ENCODE results near the gene PFKFB2.
A peak's percentile ranks its signal among the peaks of the same experiment; 100 is the strongest.

PFKFB2 gene

GRCh38 chr1:207052911-207053769, at the start of gene PFKFB2:
PFKFB2 (plus strand) TSS chr1:207053275; CDS start chr1:207054718, 1,443 bp downstream.
- no peaks in the 10 kb centered on the region for H3K9me3 ChIP-seq (ENCODE audit: severe bottlenecking)
- H3K36me3 ChIP-seq (ENCODE audit: low read depth), result peaks cover 23% of the 10 kb centered on the region
- ATAC-seq (ENCODE audit: low read depth) (peak; percentile 87), DNase-seq (ENCODE audit: low spot score) (peak; percentile 100)
- H3K27ac ChIP-seq (ENCODE audit: poor library complexity, severe bottlenecking), result peak within 1 kb of the TSS; percentile 81
- H3K27me3 ChIP-seq (ENCODE audit: insufficient read depth, poor library complexity, severe bottlenecking), result no peaks in the 10 kb centered on the region
- peaks cover 17% of the 10 kb centered on the region for H3K4me1 ChIP-seq (ENCODE audit: insufficient read depth, poor library complexity, severe bottlenecking)
- H3K4me3 ChIP-seq (ENCODE audit: severe bottlenecking), result peak within 1 kb of the TSS; percentile 65
- peak; percentile 17 for TF ChIP-seq CTCF (IDR thresholded peaks at IDR 0.05; ENCODE audit: poor library complexity, severe bottlenecking)

- H3K27me3 ChIP-seq (ENCODE audit: insufficient read depth, poor library complexity, severe bottlenecking), result no peaks in the 10 kb centered on the region
- H3K27ac ChIP-seq (ENCODE audit: poor library complexity, severe bottlenecking), result peak overlapping the region; percentile 96
- H3K9me3 ChIP-seq (ENCODE audit: severe bottlenecking), result peaks cover 11% of the 10 kb centered on the region
- peak; percentile 35; the same call in 2 of the 3 replicates for ATAC-seq (ENCODE audit: low read depth)
- no peaks in the 10 kb centered on the region for H3K36me3 ChIP-seq (ENCODE audit: low read depth)
- TF ChIP-seq CTCF (IDR thresholded peaks at IDR 0.05; ENCODE audit: poor library complexity, severe bottlenecking), result peak; percentile 76
- peaks cover 50% of the 10 kb centered on the region for H3K4me1 ChIP-seq (ENCODE audit: insufficient read depth, poor library complexity, severe bottlenecking)
- H3K4me3 ChIP-seq (ENCODE audit: severe bottlenecking), result no peak overlapping the region
- DNase-seq (ENCODE audit: low spot score), result no peak
Measured at GRCh38 chr1:207004931-207005830, 47.9 kb upstream of the PFKFB2 start.

GRCh38 chr1:207006083-207006482, 47.0 kb upstream of the PFKFB2 start:
- no peak for TF ChIP-seq CTCF (IDR thresholded peaks at IDR 0.05; ENCODE audit: poor library complexity, severe bottlenecking)
- H3K9me3 ChIP-seq (ENCODE audit: severe bottlenecking), result peaks cover 11% of the 10 kb centered on the region
- DNase-seq (ENCODE audit: low spot score) (no peak), ATAC-seq (ENCODE audit: low read depth) (no peak)
- H3K4me3 ChIP-seq (ENCODE audit: severe bottlenecking), result no peak overlapping the region
- H3K27me3 ChIP-seq (ENCODE audit: insufficient read depth, poor library complexity, severe bottlenecking), result no peaks in the 10 kb centered on the region
- no peaks in the 10 kb centered on the region for H3K36me3 ChIP-seq (ENCODE audit: low read depth)
- peaks cover 50% of the 10 kb centered on the region for H3K4me1 ChIP-seq (ENCODE audit: insufficient read depth, poor library complexity, severe bottlenecking)
- H3K27ac ChIP-seq (ENCODE audit: poor library complexity, severe bottlenecking), result peak overlapping the region; percentile 96

- TF ChIP-seq CTCF (IDR thresholded peaks at IDR 0.05; ENCODE audit: poor library complexity, severe bottlenecking), result no peak
- no peaks in the 10 kb centered on the region for H3K36me3 ChIP-seq (ENCODE audit: low read depth)
- peak overlapping the region; percentile 96 for H3K27ac ChIP-seq (ENCODE audit: poor library complexity, severe bottlenecking)
- H3K4me3 ChIP-seq (ENCODE audit: severe bottlenecking), result no peak overlapping the region
- ATAC-seq (ENCODE audit: low read depth) (no peak; the same call in 1 of the 3 replicates), DNase-seq (ENCODE audit: low spot score) (no peak)
- H3K27me3 ChIP-seq (ENCODE audit: insufficient read depth, poor library complexity, severe bottlenecking), result no peaks in the 10 kb centered on the region
- H3K4me1 ChIP-seq (ENCODE audit: insufficient read depth, poor library complexity, severe bottlenecking), result peaks cover 46% of the 10 kb centered on the region
- H3K9me3 ChIP-seq (ENCODE audit: severe bottlenecking), result peaks cover 11% of the 10 kb centered on the region
Measured at GRCh38 chr1:207006914-207007313, 46.2 kb upstream of the PFKFB2 start.
